Sigmoid colon (tissue), 7 donors: ENCODE data around the gene NPPA. TPM values are rescaled to one million over a fixed set of nuclear protein-coding genes. Genes with fewer than 3 reads are reported as not detected.

Experiments
- DNase-seq: peaks from one replicate; pipeline ENCODE4 v3.0.0-alpha.2; 2019
- H3K27ac ChIP-seq, 4 donors: fragments of 200-600 bp; sonication (generic); one replicate each; pipeline ENCODE4 v1.5.1; 2016 to 2019; ENCODE audit warnings: mild to moderate bottlenecking in 1 of 4
- H3K27me3 ChIP-seq, 3 donors: fragments of 200-600 bp; sonication (generic); one replicate each; pipeline ENCODE4 v1.5.1; 2019; ENCODE audit warnings: mild to moderate bottlenecking in 1 of 3
- H3K36me3 ChIP-seq, 4 donors: fragments of 200-600 bp; sonication (generic); one replicate each; pipeline ENCODE4 v1.5.1; 2016 to 2019
- H3K4me1 ChIP-seq, 4 donors: fragments of 200-600 bp; sonication (generic); one replicate each; pipeline ENCODE4 v1.5.1; 2017 to 2019
- H3K4me3 ChIP-seq, 4 donors: fragments of 200-600 bp; sonication (generic); one replicate each; pipeline ENCODE4 v1.5.1; 2017 to 2019; ENCODE audit warnings: mild to moderate bottlenecking in 2 of 4, moderate library complexity in 1 of 4
- H3K9me3 ChIP-seq, 4 donors: fragments of 200-600 bp in 3 of 4; sonication (generic) in 3 of 4; one replicate each; pipeline versions ENCODE4 v1.5.1 to v1.6.1; 2013 to 2019
- CTCF ChIP-seq, 4 experiments: fragments of 450-650 bp in 3 of 4; fragments of 200-600 bp in 1 of 4; IDR thresholded peaks; one replicate each; pipeline ENCODE4 v1.5.1; 2016 to 2019; ENCODE audit warnings: antibody characterized with exemption in 4 of 4, mild to moderate bottlenecking in 3 of 4, moderate library complexity in 2 of 4
- EP300 ChIP-seq, 4 donors: sonication (generic); formaldehyde crosslinking; IDR thresholded peaks; one replicate each; pipeline ENCODE4 v1.6.1; 2017; ENCODE audit warnings: antibody characterized with exemption in 4 of 4
- POLR2A ChIP-seq, 2 donors: fragments of 450-650 bp; IDR thresholded peaks; one replicate each; pipeline ENCODE4 v1.6.1; 2016; ENCODE audit warnings: antibody characterized with exemption in 2 of 2, mild to moderate bottlenecking in 2 of 2, moderate library complexity in 2 of 2
- POLR2AphosphoS5 ChIP-seq, 4 donors: sonication (generic); formaldehyde crosslinking; IDR thresholded peaks; one replicate each; pipeline ENCODE4 v1.6.1; 2017; ENCODE audit warnings: antibody characterized with exemption in 4 of 4
- WGBS, 2 donors: extraction: QIAGEN DNeasy Blood & Tissue Kit; methylation state at CpG; one replicate each; pipeline ENCODE4 v1.1.7; 2013; 5-methylcytosine and 5-hydroxymethylcytosine counted together
- intact Hi-C: fragments of 100-400 bp; cut with DNase I; formaldehyde crosslinking; loops from one replicate; pipeline ENCODE4 v1.15.1; 2023
- polyA plus RNA-seq, 3 donors: library from polyadenylated mRNA; stranded (reverse); fragments of 200-250 nt; gene quantifications; one replicate each; pipeline ENCODE4 v1.2.3, GENCODE V29; 2013
- total RNA-seq, 4 donors: library from RNA; depleted of rRNA; stranded (reverse); fragments of >200 nt; gene quantifications; one replicate each; pipeline ENCODE4 v1.1.0, GENCODE V29; 2016
- donor health status: healthy with polysubstance abuse.
- donor health status: Bipolar disorder and iron deficiency.
- donor health status: healthy.

NPPA gene
- total and polyA plus RNA-seq, 7 donors, result 0.92 to 8.6 TPM; not detected in 5

- Histone ChIP-seq H3K27me3 (no peaks in the 10 kb centered on the region), H3K4me1 (no peaks in the 10 kb centered on the region), H3K27ac (no peak overlapping the region), H3K9me3 (no peaks in the 10 kb centered on the region), H3K4me3 (no peak overlapping the region), H3K36me3 (peaks cover 7 to 28% (median 15%) of the 10 kb centered on the region in 4 donors)
- intact Hi-C loops, result no loop called here
- 84 to 89% methylated on average over 9 of the region's 9 CpGs for WGBS, 2 donors
- no peak for TF ChIP-seq CTCF (IDR thresholded peaks at IDR 0.05)
- TF ChIP-seq EP300 (IDR thresholded peaks at IDR 0.05), result no peak
- no peak for TF ChIP-seq POLR2A (IDR thresholded peaks at IDR 0.05)
- no peak for TF ChIP-seq POLR2AphosphoS5 (IDR thresholded peaks at IDR 0.05)
- DNase-seq, result no peak
Observed at GRCh38 chr1:11848373-11848700, 754 bp upstream of the NPPA start.

DNA sequence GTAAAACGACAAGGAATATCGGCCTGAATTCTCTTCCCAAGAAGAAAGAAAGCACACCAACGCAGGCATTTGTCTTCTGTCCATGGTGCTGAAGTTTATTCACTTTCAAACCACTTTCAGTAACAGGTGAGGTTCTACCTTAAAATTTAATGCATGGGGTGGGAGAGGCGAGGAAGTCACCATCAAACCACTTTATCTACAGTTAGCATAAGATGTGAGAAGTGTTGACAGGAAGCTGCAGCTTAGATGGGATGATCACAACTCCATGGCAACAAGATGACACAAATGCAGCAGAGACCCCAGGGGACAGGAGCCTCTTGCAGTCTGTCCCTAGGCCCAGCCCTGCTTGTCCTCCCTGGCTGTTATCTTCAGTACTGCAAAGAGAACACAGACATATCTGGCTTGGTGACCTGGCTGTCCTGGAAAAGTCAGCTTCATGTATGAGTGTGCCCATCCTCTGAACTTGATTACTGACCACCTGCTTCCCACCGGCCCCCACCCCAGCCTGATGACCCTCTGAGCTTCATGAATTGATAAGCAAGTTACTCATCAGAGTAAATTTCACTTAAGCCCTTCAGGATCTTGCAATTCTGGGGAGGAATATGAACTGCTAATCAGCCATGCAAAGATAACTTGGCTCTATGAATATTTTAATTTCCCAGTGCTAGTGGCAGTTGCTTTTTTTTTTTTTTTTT, 1.8 kb downstream of the NPPA start:
- Histone ChIP-seq H3K27ac (no peak overlapping the region), H3K27me3 (no peaks in the 10 kb centered on the region), H3K4me1 (no peaks in the 10 kb centered on the region), H3K9me3 (no peaks in the 10 kb centered on the region), H3K36me3 (peaks cover 15 to 52% (median 30%) of the 10 kb centered on the region in 4 donors), H3K4me3 (no peak overlapping the region)
- WGBS, 2 donors, result 64 to 70% methylated on average over 5 of the region's 5 CpGs
- no peak for DNase-seq
- intact Hi-C loops, result no loop called here
- no peak for TF ChIP-seq EP300 (IDR thresholded peaks at IDR 0.05)
- no peak for TF ChIP-seq POLR2AphosphoS5 (IDR thresholded peaks at IDR 0.05)
- TF ChIP-seq POLR2A (IDR thresholded peaks at IDR 0.05), result no peak
- TF ChIP-seq CTCF (IDR thresholded peaks at IDR 0.05), result no peak

GRCh38 chr1:11842154-11843041, 5.2 kb downstream of the NPPA start:
- Histone ChIP-seq H3K9me3 (no peaks in the 10 kb centered on the region), H3K4me1 (no peaks in the 10 kb centered on the region), H3K4me3 (no peak overlapping the region), H3K27me3 (no peaks in the 10 kb centered on the region), H3K36me3 (peaks cover 35 to 82% (median 53%) of the 10 kb centered on the region in 4 donors), H3K27ac (no peak overlapping the region)
- DNase-seq, result no peak
- intact Hi-C loops, result no loop called here
- TF ChIP-seq CTCF (IDR thresholded peaks at IDR 0.05) (no peak), EP300 (IDR thresholded peaks at IDR 0.05) (no peak), POLR2AphosphoS5 (IDR thresholded peaks at IDR 0.05) (no peak), POLR2A (IDR thresholded peaks at IDR 0.05) (no peak)
- 62 to 83% methylated on average over 19 of the region's 19 CpGs for WGBS, 2 donors

DNA sequence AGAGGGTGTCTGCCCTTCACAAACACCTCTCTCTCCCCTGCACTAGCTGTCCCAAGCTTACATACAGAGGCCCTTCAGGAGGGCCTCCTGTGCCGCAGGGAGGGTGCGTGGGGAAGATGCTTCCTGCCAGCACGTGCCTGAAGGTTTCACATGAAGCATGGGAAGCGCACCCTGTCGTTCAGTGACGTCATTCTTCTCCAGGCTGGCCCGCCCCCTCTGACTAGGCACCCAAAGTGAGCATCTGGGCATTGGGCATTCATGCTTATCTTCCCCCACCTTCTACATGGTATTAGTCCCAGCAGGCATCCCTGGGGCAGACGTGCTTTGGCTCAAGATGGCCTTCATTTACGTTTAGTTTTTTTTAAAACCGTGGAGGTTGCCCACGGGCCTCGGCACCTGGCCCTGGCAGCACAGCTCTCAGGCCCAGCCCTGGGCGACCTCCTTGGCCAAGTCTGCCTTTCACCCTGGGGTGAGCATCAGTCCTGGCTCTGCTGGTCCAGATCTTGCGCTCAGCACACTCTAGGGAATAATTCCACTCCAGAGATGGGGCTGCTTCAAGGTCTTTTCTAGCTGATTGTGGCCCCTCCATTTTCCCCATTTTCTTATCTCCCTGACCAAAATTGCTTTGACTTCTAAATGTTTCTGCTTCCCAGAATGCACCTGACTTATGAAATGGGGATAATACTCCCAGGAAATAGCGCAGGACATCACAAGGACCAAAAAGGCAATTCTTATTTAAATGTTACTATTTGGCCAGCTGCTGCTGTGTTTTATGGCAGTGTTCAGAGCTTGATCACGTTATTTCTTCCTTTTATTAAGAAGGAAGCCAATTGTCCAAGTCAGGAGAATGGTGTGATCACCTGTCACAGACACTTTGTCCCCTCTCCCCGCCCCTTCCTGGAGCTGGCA, 6.1 kb downstream of the NPPA start:
- DNase-seq, result no peak
- WGBS, 2 donors, result 79 to 84% methylated on average over 17 of the region's 17 CpGs
- Histone ChIP-seq H3K27me3 (no peaks in the 10 kb centered on the region), H3K4me3 (no peak overlapping the region), H3K9me3 (no peaks in the 10 kb centered on the region), H3K36me3 (peaks cover 44 to 87% (median 60%) of the 10 kb centered on the region in 4 donors), H3K27ac (no peak overlapping the region), H3K4me1 (no peaks in the 10 kb centered on the region)
- intact Hi-C loops, result no loop called here
- no peak for TF ChIP-seq EP300 (IDR thresholded peaks at IDR 0.05)
- TF ChIP-seq CTCF (IDR thresholded peaks at IDR 0.05), result no peak
- no peak for TF ChIP-seq POLR2AphosphoS5 (IDR thresholded peaks at IDR 0.05)
